ENCODE data around the gene ZC3H7B.

The ZC3H7B gene

DNA sequence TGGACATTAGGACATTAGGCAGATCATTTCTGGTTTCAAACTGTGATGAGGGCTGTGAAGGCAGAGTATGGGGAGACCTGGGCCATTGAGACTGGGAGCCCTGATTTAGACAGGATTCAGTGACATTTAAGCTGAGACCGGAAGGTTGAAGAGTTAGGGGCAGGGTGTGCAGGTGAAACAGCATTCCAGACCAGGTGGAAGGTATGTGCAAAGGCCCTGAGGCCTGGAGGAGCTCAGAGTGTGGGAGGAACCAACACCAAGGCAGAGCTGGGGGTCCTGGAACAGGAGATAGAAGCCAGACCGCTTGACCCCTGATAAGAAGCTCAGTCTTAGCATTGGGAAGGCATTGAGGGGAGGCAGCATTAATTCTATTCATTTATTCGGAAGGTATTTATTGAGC, 32.5 kb downstream of the ZC3H7B start:
- Histone ChIP-seq H3K9me3 (ENCODE audit: control insufficient read depth, low read length) (no peaks in the 10 kb centered on the region), H3K36me3 (ENCODE audit: control insufficient read depth, insufficient read depth, low read length) (peaks cover 68% of the 10 kb centered on the region), H3K4me1 (ENCODE audit: control insufficient read depth, insufficient read depth, low read length, poor library complexity, severe bottlenecking) (no peaks in the 10 kb centered on the region), H3K4me3 (ENCODE audit: extremely low read depth, insufficient read depth, low read length, poor library complexity, severe bottlenecking) (no peak overlapping the region), H3K27ac (ENCODE audit: low read depth, low read length, severe bottlenecking) (no peak overlapping the region)
- 100% methylated on average over 3 of the region's 3 CpGs for WGBS, 2 experiments (ENCODE audit: insufficient coverage in 2 of 2)

DNA sequence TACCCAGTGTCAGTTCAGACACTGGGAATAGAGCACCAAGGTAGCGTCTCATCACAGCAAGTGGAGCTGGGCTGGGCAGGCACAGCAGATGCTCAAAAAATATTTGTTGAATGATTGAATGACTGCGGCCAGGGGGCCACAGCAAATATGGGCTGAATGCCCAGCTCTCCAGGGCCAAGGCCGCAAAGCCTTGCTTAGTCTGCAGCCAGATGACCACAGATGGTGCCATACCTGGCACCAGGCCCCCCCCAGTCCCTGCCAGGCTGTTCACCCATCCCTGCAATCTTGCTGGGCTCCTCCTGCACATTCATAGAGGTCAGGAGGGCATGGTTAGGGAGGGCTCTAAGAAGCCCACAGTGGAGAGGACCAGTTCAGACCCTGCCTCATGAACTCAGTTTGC, 32.9 kb downstream of the ZC3H7B start:
- WGBS, 2 experiments (ENCODE audit: insufficient coverage in 2 of 2), result 96 to 100% methylated on average over 3 of the region's 3 CpGs
- H3K9me3 ChIP-seq (ENCODE audit: control insufficient read depth, low read length), result no peaks in the 10 kb centered on the region
- H3K27ac ChIP-seq (ENCODE audit: low read depth, low read length, severe bottlenecking), result no peak overlapping the region
- H3K4me1 ChIP-seq (ENCODE audit: control insufficient read depth, insufficient read depth, low read length, poor library complexity, severe bottlenecking), result no peaks in the 10 kb centered on the region
- H3K36me3 ChIP-seq (ENCODE audit: control insufficient read depth, insufficient read depth, low read length), result peaks cover 68% of the 10 kb centered on the region
- no peak overlapping the region for H3K4me3 ChIP-seq (ENCODE audit: extremely low read depth, insufficient read depth, low read length, poor library complexity, severe bottlenecking)

DNA sequence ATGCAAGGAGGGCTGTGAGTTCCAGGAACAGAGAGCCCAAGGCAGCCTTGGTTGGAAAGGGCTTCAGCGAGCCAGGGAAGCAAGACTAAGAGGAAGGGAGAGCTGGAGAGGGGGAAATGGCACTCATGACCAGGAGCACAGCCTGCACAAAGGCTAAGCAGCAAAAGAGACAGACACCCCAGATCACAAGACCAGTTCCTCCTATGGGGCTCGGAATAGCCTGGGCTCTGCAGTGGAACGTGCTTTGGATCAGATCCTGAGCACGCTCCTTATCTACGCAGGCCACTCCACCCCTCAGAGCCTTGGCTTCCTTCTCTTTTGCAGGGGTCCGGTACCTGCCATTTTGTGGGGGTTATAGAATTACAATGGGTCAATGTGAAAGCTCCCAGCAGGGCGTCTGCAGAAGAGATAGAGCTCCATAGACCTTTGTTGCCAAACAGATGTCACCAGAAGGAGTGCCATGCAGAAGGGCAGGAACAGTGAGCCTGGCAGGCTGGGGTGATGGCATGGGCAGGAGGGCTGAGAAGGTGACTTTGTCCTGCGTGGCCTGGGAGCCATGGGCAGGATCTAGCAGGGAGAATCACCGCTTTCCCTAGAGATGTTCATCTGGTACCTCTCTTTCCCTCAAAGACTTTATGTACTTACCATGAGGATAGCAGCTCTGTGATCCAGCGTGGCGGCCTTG, 33.8 kb downstream of the ZC3H7B start:
- Histone ChIP-seq H3K9me3 (ENCODE audit: control insufficient read depth, low read length) (no peaks in the 10 kb centered on the region), H3K36me3 (ENCODE audit: control insufficient read depth, insufficient read depth, low read length) (peaks cover 68% of the 10 kb centered on the region), H3K4me3 (ENCODE audit: extremely low read depth, insufficient read depth, low read length, poor library complexity, severe bottlenecking) (no peak overlapping the region), H3K4me1 (ENCODE audit: control insufficient read depth, insufficient read depth, low read length, poor library complexity, severe bottlenecking) (no peaks in the 10 kb centered on the region), H3K27ac (ENCODE audit: low read depth, low read length, severe bottlenecking) (no peak overlapping the region)
- 92 to 96% methylated on average over 6 to 8 of the region's 11 CpGs for WGBS, 2 experiments (ENCODE audit: insufficient coverage in 2 of 2)

DNA sequence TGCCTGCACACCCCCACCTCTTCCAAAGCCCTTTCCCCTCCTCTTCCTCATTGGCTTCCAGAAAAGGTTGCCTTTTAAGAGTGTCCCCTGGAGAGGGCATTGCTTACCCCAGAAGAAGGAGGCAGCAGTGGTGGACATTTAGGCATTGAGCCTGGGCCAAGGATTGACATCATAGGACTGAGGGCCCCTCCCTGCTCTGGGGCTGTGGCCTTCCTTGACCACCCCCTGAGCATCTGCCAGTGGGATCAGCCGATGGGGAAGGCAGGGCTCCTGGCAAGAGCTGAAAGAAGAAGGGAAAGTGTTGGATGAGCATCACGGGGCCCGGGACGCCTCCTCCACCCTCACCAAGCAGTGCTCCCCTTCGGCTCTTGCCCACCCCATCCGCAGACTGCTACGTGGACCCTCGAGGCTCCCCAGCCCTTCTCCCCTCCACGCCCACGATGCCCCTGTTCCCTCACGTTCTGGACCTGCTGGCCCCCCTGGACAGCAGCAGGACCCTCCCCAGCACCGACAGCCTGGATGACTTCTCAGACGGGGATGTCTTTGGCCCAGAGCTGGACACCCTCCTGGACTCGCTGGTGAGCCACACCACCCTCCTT, 37.4 kb downstream of the ZC3H7B start:
- no peak overlapping the region for H3K4me3 ChIP-seq (ENCODE audit: extremely low read depth, insufficient read depth, low read length, poor library complexity, severe bottlenecking)
- H3K36me3 ChIP-seq (ENCODE audit: control insufficient read depth, insufficient read depth, low read length), result peaks cover 69% of the 10 kb centered on the region
- no peak overlapping the region for H3K27ac ChIP-seq (ENCODE audit: low read depth, low read length, severe bottlenecking)
- WGBS, 2 experiments (ENCODE audit: insufficient coverage in 2 of 2), result 93 to 100% methylated on average over 9 to 13 of the region's 14 CpGs
- H3K9me3 ChIP-seq (ENCODE audit: control insufficient read depth, low read length), result no peaks in the 10 kb centered on the region
- no peaks in the 10 kb centered on the region for H3K4me1 ChIP-seq (ENCODE audit: control insufficient read depth, insufficient read depth, low read length, poor library complexity, severe bottlenecking)

DNA sequence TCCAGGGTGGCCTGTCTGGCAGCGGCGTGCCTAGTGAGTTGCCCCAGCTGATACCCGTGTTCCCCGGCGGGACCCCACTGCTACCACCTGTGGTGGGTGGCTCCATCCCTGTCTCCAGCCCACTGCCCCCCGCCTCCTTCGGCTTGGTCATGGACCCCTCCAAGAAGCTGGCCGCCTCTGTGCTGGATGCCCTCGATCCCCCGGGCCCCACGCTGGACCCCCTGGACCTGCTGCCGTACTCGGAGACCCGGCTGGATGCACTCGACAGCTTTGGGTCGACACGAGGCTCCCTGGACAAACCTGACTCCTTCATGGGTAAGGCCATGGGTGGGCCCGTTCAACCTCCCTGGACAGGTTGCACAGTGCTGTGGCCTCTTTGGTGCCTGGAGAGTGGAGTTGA, 38.5 kb downstream of the ZC3H7B start:
- H3K36me3 ChIP-seq (ENCODE audit: control insufficient read depth, insufficient read depth, low read length), result peaks cover 70% of the 10 kb centered on the region
- H3K9me3 ChIP-seq (ENCODE audit: control insufficient read depth, low read length), result no peaks in the 10 kb centered on the region
- H3K27ac ChIP-seq (ENCODE audit: low read depth, low read length, severe bottlenecking), result no peak overlapping the region
- no peaks in the 10 kb centered on the region for H3K4me1 ChIP-seq (ENCODE audit: control insufficient read depth, insufficient read depth, low read length, poor library complexity, severe bottlenecking)
- H3K4me3 ChIP-seq (ENCODE audit: extremely low read depth, insufficient read depth, low read length, poor library complexity, severe bottlenecking), result no peak overlapping the region
- 93 to 96% methylated on average over 13 to 17 of the region's 18 CpGs for WGBS, 2 experiments (ENCODE audit: insufficient coverage in 2 of 2)

DNA sequence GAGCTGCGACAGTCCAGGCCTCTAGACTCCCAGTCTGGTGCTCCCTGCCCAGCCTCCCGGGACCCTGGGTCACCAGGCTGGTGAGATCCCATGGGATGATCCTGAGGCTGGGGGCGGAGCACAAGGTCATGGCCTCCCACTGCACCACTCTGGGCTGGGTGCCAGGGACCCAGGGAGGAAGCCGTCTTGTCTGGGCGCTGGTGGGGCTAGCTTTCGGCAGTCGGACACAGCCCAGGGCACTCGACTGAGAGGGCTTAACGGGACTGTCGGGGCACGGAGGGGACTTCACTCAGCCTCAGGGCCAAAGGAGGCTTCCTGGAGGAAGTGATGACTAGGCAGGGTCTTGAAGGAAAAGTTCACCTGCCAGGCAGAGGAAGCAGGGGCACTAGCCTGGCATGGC, 39.0 kb downstream of the ZC3H7B start:
- no peak overlapping the region for H3K27ac ChIP-seq (ENCODE audit: low read depth, low read length, severe bottlenecking)
- H3K4me3 ChIP-seq (ENCODE audit: extremely low read depth, insufficient read depth, low read length, poor library complexity, severe bottlenecking), result no peak overlapping the region
- 92 to 95% methylated on average over 10 to 11 of the region's 11 CpGs for WGBS, 2 experiments (ENCODE audit: insufficient coverage in 2 of 2)
- peaks cover 71% of the 10 kb centered on the region for H3K36me3 ChIP-seq (ENCODE audit: control insufficient read depth, insufficient read depth, low read length)
- no peaks in the 10 kb centered on the region for H3K4me1 ChIP-seq (ENCODE audit: control insufficient read depth, insufficient read depth, low read length, poor library complexity, severe bottlenecking)
- no peaks in the 10 kb centered on the region for H3K9me3 ChIP-seq (ENCODE audit: control insufficient read depth, low read length)

DNA sequence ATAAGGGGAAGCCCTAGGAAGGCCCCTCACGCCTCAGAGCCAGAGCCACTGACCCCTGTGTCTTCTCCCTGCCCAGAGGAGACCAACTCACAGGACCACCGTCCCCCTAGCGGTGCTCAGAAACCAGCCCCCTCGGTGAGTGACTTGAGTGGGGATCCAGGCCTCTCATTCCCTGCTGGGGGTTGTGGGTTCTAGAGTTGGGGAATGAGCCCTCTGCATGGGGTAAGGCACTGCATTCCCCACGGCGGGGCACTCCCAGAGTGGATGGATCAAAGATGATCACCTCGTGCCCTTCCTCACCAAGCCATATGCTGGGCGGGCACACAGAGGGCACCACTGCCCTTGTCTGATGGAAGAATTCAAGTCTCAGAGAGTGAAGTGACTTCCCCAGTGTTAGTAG, 39.7 kb downstream of the ZC3H7B start:
- 100% methylated on average over 1 to 5 of the region's 8 CpGs for WGBS, 2 experiments (ENCODE audit: insufficient coverage in 2 of 2)
- H3K36me3 ChIP-seq (ENCODE audit: control insufficient read depth, insufficient read depth, low read length), result peaks cover 71% of the 10 kb centered on the region
- no peak overlapping the region for H3K27ac ChIP-seq (ENCODE audit: low read depth, low read length, severe bottlenecking)

DNA sequence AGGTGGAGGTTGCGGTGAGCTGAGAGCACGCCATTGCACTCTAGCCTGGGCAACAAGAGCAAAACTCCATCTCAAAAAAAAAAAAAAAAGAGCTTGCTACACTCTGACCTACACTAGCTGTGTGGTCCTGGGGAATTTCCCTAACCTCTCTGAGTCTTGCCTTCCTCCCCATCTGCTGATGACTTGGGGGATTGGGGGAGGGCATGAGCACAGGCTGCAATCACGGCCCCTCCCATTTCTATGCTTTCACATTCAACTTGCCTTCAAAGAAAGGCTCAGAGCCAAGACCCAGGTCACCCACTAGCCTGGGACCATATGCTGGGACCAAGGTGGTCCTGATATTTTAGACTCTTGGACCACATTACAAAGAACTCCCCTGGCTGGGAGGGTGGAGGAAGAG, 40.7 kb downstream of the ZC3H7B start:
- H3K36me3 ChIP-seq (ENCODE audit: control insufficient read depth, insufficient read depth, low read length), result peaks cover 78% of the 10 kb centered on the region
- no peaks in the 10 kb centered on the region for H3K4me1 ChIP-seq (ENCODE audit: control insufficient read depth, insufficient read depth, low read length, poor library complexity, severe bottlenecking)
- no peaks in the 10 kb centered on the region for H3K9me3 ChIP-seq (ENCODE audit: control insufficient read depth, low read length)
- 100% methylated on average over 1 to 2 of the region's 3 CpGs for WGBS, 2 experiments (ENCODE audit: insufficient coverage in 2 of 2)
- no peak overlapping the region for H3K27ac ChIP-seq (ENCODE audit: low read depth, low read length, severe bottlenecking)
- H3K4me3 ChIP-seq (ENCODE audit: extremely low read depth, insufficient read depth, low read length, poor library complexity, severe bottlenecking), result no peak overlapping the region

More for the DNA sequence above, 39.7 kb downstream of the ZC3H7B start:
- H3K9me3 ChIP-seq (ENCODE audit: control insufficient read depth, low read length), result no peaks in the 10 kb centered on the region
- H3K4me3 ChIP-seq (ENCODE audit: extremely low read depth, insufficient read depth, low read length, poor library complexity, severe bottlenecking), result no peak overlapping the region
- H3K4me1 ChIP-seq (ENCODE audit: control insufficient read depth, insufficient read depth, low read length, poor library complexity, severe bottlenecking), result no peaks in the 10 kb centered on the region

DNA sequence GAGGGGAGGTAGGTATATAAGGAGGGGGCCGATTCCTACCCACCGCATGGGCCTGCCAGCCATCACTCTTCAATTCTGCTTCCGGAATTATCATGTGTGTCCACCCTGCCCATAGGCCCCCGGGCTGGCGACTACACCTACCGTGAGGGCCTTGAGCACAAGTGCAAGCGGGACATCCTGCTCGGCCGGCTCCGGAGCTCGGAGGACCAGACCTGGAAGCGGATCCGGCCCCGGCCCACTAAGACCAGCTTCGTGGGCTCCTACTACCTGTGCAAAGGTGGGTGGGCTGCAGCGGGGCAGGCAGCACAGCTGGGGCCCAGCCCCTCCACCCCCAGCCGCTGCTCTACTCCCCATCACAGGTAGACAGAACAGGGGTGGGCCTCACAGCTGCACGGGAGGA, 42.0 kb downstream of the ZC3H7B start:
- peaks cover 90% of the 10 kb centered on the region for H3K36me3 ChIP-seq (ENCODE audit: control insufficient read depth, insufficient read depth, low read length)
- 97% methylated on average over 14 to 17 of the region's 18 CpGs for WGBS, 2 experiments (ENCODE audit: insufficient coverage in 2 of 2)
- no peak overlapping the region for H3K27ac ChIP-seq (ENCODE audit: low read depth, low read length, severe bottlenecking)
- no peaks in the 10 kb centered on the region for H3K9me3 ChIP-seq (ENCODE audit: control insufficient read depth, low read length)
- no peaks in the 10 kb centered on the region for H3K4me1 ChIP-seq (ENCODE audit: control insufficient read depth, insufficient read depth, low read length, poor library complexity, severe bottlenecking)
- no peak overlapping the region for H3K4me3 ChIP-seq (ENCODE audit: extremely low read depth, insufficient read depth, low read length, poor library complexity, severe bottlenecking)

DNA sequence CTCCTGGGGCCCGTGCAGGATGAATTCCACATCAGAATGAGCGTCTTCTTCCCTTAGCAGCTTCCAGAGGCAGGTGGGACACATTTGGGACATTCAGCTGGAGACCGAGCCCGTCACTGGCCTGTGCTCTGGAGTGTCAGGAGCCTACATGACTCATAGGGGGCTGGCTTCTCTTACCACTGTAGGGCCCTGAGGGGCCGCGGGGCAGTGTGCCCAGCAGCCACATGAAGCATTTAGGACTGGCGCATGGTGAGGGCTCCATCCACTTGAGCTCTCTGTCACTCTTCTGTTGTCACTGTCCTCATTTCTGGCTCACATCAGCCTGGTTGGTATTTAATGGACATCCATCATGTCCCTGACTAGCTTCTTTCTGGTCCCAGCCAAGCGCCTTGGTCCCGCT, 42.4 kb downstream of the ZC3H7B start:
- H3K36me3 ChIP-seq (ENCODE audit: control insufficient read depth, insufficient read depth, low read length), result peaks cover 91% of the 10 kb centered on the region
- H3K9me3 ChIP-seq (ENCODE audit: control insufficient read depth, low read length), result no peaks in the 10 kb centered on the region
- H3K4me1 ChIP-seq (ENCODE audit: control insufficient read depth, insufficient read depth, low read length, poor library complexity, severe bottlenecking), result no peaks in the 10 kb centered on the region
- 97 to 98% methylated on average over 9 of the region's 9 CpGs for WGBS, 2 experiments (ENCODE audit: insufficient coverage in 2 of 2)
- no peak overlapping the region for H3K4me3 ChIP-seq (ENCODE audit: extremely low read depth, insufficient read depth, low read length, poor library complexity, severe bottlenecking)
- no peak overlapping the region for H3K27ac ChIP-seq (ENCODE audit: low read depth, low read length, severe bottlenecking)

DNA sequence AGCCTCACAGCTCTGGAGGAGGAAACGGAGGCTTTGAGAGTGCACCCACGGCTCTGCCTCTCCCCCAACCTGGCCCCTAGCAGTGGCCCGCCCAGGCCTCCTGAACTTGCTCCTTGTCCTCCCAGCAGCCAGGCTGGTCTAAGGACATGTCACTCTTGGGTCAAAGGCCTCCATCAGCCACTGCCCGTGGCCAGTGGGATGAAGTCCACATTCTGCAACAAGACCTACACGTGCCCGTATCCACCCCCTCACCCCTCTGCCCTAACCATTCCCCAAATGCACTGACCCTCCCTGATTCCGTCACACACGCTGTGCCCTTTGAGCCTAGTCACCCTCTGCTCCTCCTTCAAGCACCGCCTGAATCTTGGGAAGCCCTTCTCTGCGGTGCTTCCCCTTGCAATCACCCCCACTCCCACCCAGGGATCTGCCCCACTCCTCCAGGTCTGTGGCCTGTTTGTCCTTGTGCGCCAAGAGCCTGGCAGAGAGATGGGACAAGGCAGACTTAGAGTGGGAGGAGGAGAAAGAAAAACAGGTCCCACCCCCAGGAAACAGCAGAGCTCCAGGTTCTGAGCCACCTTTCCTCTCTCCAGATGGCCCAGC, 43.0 kb downstream of the ZC3H7B start:
- WGBS, 2 experiments (ENCODE audit: insufficient coverage in 2 of 2), result 96% methylated on average over 8 to 9 of the region's 11 CpGs
- Histone ChIP-seq H3K36me3 (ENCODE audit: control insufficient read depth, insufficient read depth, low read length) (peaks cover 90% of the 10 kb centered on the region), H3K4me3 (ENCODE audit: extremely low read depth, insufficient read depth, low read length, poor library complexity, severe bottlenecking) (no peak overlapping the region), H3K4me1 (ENCODE audit: control insufficient read depth, insufficient read depth, low read length, poor library complexity, severe bottlenecking) (no peaks in the 10 kb centered on the region), H3K9me3 (ENCODE audit: control insufficient read depth, low read length) (no peaks in the 10 kb centered on the region), H3K27ac (ENCODE audit: low read depth, low read length, severe bottlenecking) (no peak overlapping the region)
